SK-N-SH treated with all-trans-retinoic acid at 6 μM for 48 hours (cell line): Measurements from ENCODE around the gene MMP23B.

Experiments used
- ATAC-seq: fragments of 200-7000 bp; cut with Tn5 transposase; 3 replicates; pipeline ENCODE4 v1.9.1; 2020; ENCODE audit warnings: mild to moderate bottlenecking, moderate library complexity
- ARNTL ChIP-seq: fragments of 450-650 bp; formaldehyde crosslinking; IDR thresholded peaks from 2 replicates; pipeline ENCODE4 v1.5.0; 2020; ENCODE audit warnings: low read depth, mild to moderate bottlenecking, moderate library complexity, borderline replicate concordance
- BACH2 ChIP-seq: fragments of 250-450 bp; sonication (Bioruptor Pico); IDR thresholded peaks from 2 replicates; pipeline ENCODE4 v1.9.0; 2021; ENCODE audit warnings: mild to moderate bottlenecking, borderline replicate concordance
- CREB5 ChIP-seq: fragments of 250-450 bp; sonication (Bioruptor Pico); IDR thresholded peaks from 2 replicates; pipeline ENCODE4 v1.5.1; 2020; ENCODE audit warnings: low read depth, mild to moderate bottlenecking, moderate library complexity
- CSDC2 ChIP-seq: fragments of 250-450 bp; sonication (Bioruptor Pico); IDR thresholded peaks from 2 replicates; pipeline ENCODE4 v1.5.0; 2020; ENCODE audit warnings: mild to moderate bottlenecking, moderate library complexity
- CSRNP3 ChIP-seq: fragments of 250-450 bp; sonication (Bioruptor Pico); IDR thresholded peaks from 2 replicates; pipeline ENCODE4 v1.5.1; 2021; ENCODE audit warnings: mild to moderate bottlenecking, moderate library complexity
- GLIS3 ChIP-seq: fragments of 250-450 bp; sonication (Bioruptor Pico); IDR thresholded peaks from 2 replicates; pipeline ENCODE4 v1.5.0; 2020; ENCODE audit warnings: mild to moderate bottlenecking, moderate library complexity
- OSR1 ChIP-seq: fragments of 250-450 bp; sonication (Bioruptor Pico); IDR thresholded peaks from 2 replicates; pipeline ENCODE4 v1.8.0; 2022; ENCODE audit warnings: moderate library complexity, mild to moderate bottlenecking, inconsistent platforms
- PATZ1 ChIP-seq: fragments of 250-450 bp; sonication (Bioruptor Pico); IDR thresholded peaks from 2 replicates; pipeline ENCODE4 v1.8.0; 2020; ENCODE audit warnings: mild to moderate bottlenecking, moderate library complexity, borderline replicate concordance
- POU6F1 ChIP-seq: fragments of 250-450 bp; sonication (Bioruptor Pico); IDR thresholded peaks from 2 replicates; pipeline ENCODE4 v1.8.0; 2021; ENCODE audit warnings: low read depth, mild to moderate bottlenecking, moderate library complexity, borderline replicate concordance
- RARB ChIP-seq: fragments of 250-450 bp; sonication (Bioruptor Pico); IDR thresholded peaks from 2 replicates; pipeline ENCODE4 v1.8.0; 2021; ENCODE audit warnings: mild to moderate bottlenecking, moderate library complexity
- SNAI2 ChIP-seq: fragments of 250-450 bp; sonication (Bioruptor Pico); IDR thresholded peaks from 2 replicates; pipeline ENCODE4 v1.5.0; 2020; ENCODE audit warnings: mild to moderate bottlenecking, moderate library complexity
- TCF4 ChIP-seq: fragments of 250-450 bp; sonication (Bioruptor Pico); IDR thresholded peaks from 2 replicates; pipeline ENCODE4 v1.8.0; 2021; ENCODE audit warnings: mild to moderate bottlenecking, moderate library complexity, borderline replicate concordance
- TOX ChIP-seq: fragments of 250-450 bp; sonication (Bioruptor Pico); IDR thresholded peaks from 2 replicates; pipeline ENCODE4 v1.8.0; 2021; ENCODE audit warnings: mild to moderate bottlenecking, moderate library complexity, borderline replicate concordance
- ZFP30 ChIP-seq: fragments of 450-650 bp; formaldehyde crosslinking; IDR thresholded peaks from 2 replicates; pipeline ENCODE4 v1.5.0; 2022; ENCODE audit warnings: mild to moderate bottlenecking, moderate library complexity
- ZNF565 ChIP-seq: fragments of 450-650 bp; formaldehyde crosslinking; conservative IDR thresholded peaks from 2 replicates; pipeline ENCODE4 v1.5.0; 2020; ENCODE audit warnings: low read depth, mild to moderate bottlenecking, moderate library complexity
- ZNF70 ChIP-seq: fragments of 450-650 bp; formaldehyde crosslinking; IDR thresholded peaks from 2 replicates; pipeline ENCODE4 v1.5.0; 2020; ENCODE audit warnings: mild to moderate bottlenecking, moderate library complexity
- ZNF8 ChIP-seq: fragments of 450-650 bp; formaldehyde crosslinking; IDR thresholded peaks from 2 replicates; pipeline ENCODE4 v1.5.0; 2020; ENCODE audit warnings: mild to moderate bottlenecking, moderate library complexity

Gene MMP23B

GRCh38 chr1:1669468-1670440, 37.8 kb downstream of the MMP23B start (continued):
- TF ChIP-seq POU6F1 (CRISPR knock-in tag) (no peak), OSR1 (CRISPR knock-in tag) (no peak)

- TF ChIP-seq POU6F1 (CRISPR knock-in tag) (no peak), ARNTL (CRISPR knock-in tag) (no peak), CREB5 (CRISPR knock-in tag) (no peak), ZNF565 (CRISPR knock-in tag) (no peak), SNAI2 (CRISPR knock-in tag) (no peak), BACH2 (no peak)
These were observed 38.9 kb downstream of the MMP23B start for GRCh38 chr1:1670866-1671265.

GRCh38 chr1:1671365-1672119, 39.6 kb downstream of the MMP23B start:
- TF ChIP-seq ZNF70 (CRISPR knock-in tag) (no peak), RARB (CRISPR knock-in tag) (no peak), ZNF565 (CRISPR knock-in tag) (no peak), ARNTL (CRISPR knock-in tag) (no peak), PATZ1 (CRISPR knock-in tag) (no peak), CSDC2 (no peak)
- no peak for ATAC-seq

More at GRCh38 chr1:1670866-1671265, 38.9 kb downstream of the MMP23B start:
- no peak for ATAC-seq

GRCh38 chr1:1672181-1672965, 40.4 kb downstream of the MMP23B start:
- TF ChIP-seq ZFP30 (CRISPR knock-in tag): no peak
- TF ChIP-seq CSDC2: no peak
- TF ChIP-seq CREB5 (CRISPR knock-in tag): no peak
- no peak for TF ChIP-seq POU6F1 (CRISPR knock-in tag)
- no peak for TF ChIP-seq OSR1 (CRISPR knock-in tag)
- TF ChIP-seq ARNTL (CRISPR knock-in tag): no peak
- TF ChIP-seq PATZ1 (CRISPR knock-in tag): no peak
- TF ChIP-seq GLIS3 (CRISPR knock-in tag): no peak
- TF ChIP-seq CSRNP3 (CRISPR knock-in tag): no peak
- TF ChIP-seq ZNF70 (CRISPR knock-in tag): no peak
- no peak for TF ChIP-seq TOX (CRISPR knock-in tag)
- TF ChIP-seq TCF4: no peak
- no peak for TF ChIP-seq ZNF8 (CRISPR knock-in tag)
- ATAC-seq: no peak
